Lower leg skin (tissue), 3 donors: ENCODE results near the gene NUSAP1.

Experiments
- POLR2A ChIP-seq, 2 donors: fragments of 450-650 bp; IDR thresholded peaks; one replicate each; pipeline ENCODE4 v1.6.1; 2016 to 2017; ENCODE audit warnings: antibody characterized with exemption in 2 of 2, mild to moderate bottlenecking in 1 of 2, moderate library complexity in 1 of 2
- TF ChIP-seq, protein P1 (sequence below), 3 donors: fragments of 450-650 bp; IDR thresholded peaks; one replicate each; pipeline ENCODE4 v1.5.1; 2016; ENCODE audit warnings: antibody characterized with exemption in 3 of 3, mild to moderate bottlenecking in 3 of 3, moderate library complexity in 2 of 3

DNA sequence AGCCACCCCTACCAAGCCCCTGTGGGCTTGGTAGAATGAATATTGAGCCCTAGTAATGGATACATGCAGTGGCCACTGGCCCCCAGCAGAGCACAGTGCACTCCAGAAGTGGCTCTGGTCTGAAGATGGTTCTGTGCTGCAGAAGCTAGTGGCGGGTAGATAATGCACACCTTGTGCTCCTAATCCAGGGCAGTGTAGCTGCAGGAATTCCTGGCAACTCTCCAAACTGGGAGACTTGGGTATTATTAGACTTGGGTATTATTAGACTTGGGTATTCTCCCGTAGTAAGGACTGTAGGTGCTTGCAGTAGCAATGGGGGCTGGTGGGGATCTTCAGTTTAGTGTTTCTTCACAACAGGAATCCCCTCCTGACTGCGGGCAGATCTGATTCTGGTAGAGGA, 34.7 kb downstream of the NUSAP1 start:
- TF ChIP-seq POLR2A (IDR thresholded peaks at IDR 0.05): no peak
- TF ChIP-seq, protein P1, sequence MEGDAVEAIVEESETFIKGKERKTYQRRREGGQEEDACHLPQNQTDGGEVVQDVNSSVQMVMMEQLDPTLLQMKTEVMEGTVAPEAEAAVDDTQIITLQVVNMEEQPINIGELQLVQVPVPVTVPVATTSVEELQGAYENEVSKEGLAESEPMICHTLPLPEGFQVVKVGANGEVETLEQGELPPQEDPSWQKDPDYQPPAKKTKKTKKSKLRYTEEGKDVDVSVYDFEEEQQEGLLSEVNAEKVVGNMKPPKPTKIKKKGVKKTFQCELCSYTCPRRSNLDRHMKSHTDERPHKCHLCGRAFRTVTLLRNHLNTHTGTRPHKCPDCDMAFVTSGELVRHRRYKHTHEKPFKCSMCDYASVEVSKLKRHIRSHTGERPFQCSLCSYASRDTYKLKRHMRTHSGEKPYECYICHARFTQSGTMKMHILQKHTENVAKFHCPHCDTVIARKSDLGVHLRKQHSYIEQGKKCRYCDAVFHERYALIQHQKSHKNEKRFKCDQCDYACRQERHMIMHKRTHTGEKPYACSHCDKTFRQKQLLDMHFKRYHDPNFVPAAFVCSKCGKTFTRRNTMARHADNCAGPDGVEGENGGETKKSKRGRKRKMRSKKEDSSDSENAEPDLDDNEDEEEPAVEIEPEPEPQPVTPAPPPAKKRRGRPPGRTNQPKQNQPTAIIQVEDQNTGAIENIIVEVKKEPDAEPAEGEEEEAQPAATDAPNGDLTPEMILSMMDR (IDR thresholded peaks at IDR 0.05): no peak
